ENCODE results near the gene GNAZ.
"Not testable (repeated sequence)": the region's sequence is repeated elsewhere in the genome, so short reads cannot be mapped to it uniquely, and the experiment has no call there.

GNAZ gene

DNA sequence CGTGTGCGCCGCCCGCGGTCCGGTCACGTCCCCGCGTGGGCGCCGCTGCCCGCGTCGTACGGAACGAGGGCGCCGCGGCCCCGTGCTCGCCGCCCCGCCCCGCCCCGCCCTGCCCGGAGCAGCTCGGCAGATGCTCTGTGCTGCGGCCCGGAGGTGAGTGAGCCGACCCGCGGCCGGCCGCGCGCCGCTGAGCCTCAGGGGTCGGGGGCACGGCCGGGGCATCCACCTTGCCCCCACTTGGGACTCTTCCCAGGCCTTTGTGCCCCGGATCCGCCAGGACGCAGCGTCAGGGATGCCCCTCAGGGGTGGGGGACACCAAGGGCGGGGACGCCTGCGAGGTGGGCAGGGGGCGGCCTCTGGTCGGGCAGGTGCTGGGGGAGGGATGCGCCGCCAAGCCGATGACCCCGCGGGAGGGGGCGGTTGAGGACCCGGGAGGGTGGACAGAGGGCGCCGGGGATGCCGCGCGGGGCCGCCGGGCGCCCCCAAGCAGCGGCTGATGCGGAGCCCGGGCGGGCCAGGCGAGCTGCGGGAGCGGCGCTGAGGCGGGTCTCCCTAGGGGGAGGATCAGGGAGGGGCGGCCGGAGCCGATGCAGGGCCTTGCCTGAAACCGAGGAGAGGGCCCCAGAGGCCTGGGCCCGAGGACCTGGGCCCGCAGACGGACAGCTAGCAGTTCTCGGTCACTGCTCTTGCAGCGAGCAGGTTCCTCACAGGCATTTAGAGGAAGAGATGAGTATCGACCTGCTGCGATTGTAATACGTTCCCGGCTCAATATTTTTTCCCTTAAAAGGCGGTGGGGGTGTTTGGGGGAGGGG is at the start of gene GNAZ:
Gene GNAZ, plus strand, starts transcription at position 102 of the 812 bp plus-strand sequence. CDS start 25,177 bp downstream, outside the sequence.
- Histone ChIP-seq H3K4me3 (peak within 1 kb of the TSS; percentile 86), H3K9me3 (ENCODE audit: low read depth, low read length) (no peaks in the 10 kb centered on the region), H3K9ac (ENCODE audit: insufficient read length) (peak within 1 kb of the TSS; percentile 68), H3K27ac (no peak within 1 kb of the TSS), H3K36me3 (ENCODE audit: insufficient read depth, low read length) (no peaks in the 10 kb centered on the region)
- DNase-seq (ENCODE audit: low read depth, low spot score), result no peak
- no peak for TF ChIP-seq FOXP2 (optimal IDR thresholded peaks at IDR 0.05; ENCODE audit: control extremely low read depth, extremely low read length, insufficient read depth)

DNA sequence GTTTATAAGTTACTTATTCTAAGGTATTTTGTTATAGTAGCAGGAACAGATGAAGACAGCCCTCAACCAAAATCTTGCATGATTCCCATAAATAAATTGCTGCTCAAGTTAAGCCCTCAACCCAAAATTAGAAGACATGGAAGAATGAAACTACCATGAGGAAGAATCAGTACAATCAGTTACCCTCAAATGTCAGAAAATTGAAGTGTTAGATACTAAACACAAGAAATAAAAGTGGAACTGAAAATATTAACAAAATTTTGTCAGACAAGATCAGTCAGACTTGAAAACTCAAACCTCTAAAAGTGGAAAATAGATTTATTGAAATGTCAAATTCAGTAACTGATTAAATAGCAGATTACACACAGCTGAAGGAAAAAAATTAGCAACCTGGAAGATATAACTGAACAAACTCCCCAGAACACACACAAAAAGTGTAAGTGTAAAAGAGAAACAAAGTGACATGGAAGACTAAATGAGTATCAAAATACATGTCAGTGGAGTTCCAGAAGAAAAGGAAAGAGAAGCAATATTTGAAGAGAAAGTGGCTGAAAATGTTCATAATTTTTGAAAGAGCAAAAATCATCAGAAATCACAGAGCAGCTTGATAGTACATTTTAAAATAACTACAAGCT is 49.5 kb upstream of the GNAZ start:
- Histone ChIP-seq H3K9ac (ENCODE audit: insufficient read length) (no peak overlapping the region), H3K36me3 (ENCODE audit: insufficient read depth, low read length) (no peaks in the 10 kb centered on the region), H3K4me3 (no peak overlapping the region), H3K27ac (no peak overlapping the region), H3K9me3 (ENCODE audit: low read depth, low read length) (no peaks in the 10 kb centered on the region)
- DNase-seq (ENCODE audit: low read depth, low spot score), result no peak
- TF ChIP-seq FOXP2 (optimal IDR thresholded peaks at IDR 0.05; ENCODE audit: control extremely low read depth, extremely low read length, insufficient read depth) (no peak), EZH2 (IDR thresholded peaks at IDR 0.05) (no peak), POLR2AphosphoS5 (IDR thresholded peaks at IDR 0.05; ENCODE audit: borderline replicate concordance, low read depth, low read length) (no peak)

DNA sequence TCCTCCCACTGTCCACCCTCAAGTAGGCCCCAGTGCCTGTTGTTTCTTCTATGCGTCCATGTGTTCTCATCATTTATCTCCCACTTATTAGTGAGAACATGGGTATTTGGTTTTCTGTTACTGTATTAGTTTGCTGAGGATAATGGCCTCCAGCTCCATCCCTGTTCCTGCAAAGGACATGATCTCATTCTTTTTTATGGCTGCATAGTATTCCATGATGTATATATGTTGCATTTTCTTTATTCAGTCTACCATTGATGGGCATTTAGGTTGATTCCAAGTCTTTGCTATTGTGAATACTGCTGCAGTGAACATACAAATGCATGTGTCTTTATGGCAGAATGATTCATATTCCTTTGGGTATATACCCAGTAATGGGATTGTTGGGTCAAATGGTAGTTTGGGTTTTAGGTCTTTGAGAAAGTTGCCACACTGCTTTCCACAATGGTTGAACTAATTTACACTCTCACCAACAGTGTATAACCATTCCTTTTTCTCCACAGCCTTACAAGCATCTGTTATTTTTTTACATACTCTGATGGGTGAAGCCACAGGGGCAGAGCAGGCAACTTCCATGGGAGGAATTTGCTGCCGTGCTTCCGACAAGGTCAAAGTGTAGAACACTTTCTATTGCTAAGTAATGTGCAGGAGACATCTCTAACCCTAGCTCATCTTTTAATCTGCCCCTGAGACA is 48.5 kb upstream of the GNAZ start:
- H3K9ac ChIP-seq (ENCODE audit: insufficient read length); H3K9me3 ChIP-seq (ENCODE audit: low read depth, low read length); H3K27ac ChIP-seq; H3K36me3 ChIP-seq (ENCODE audit: insufficient read depth, low read length); DNase-seq (ENCODE audit: low read depth, low spot score); H3K4me3 ChIP-seq: not testable (repeated sequence)

GRCh38 chr22:23023294-23023693 is 47.0 kb upstream of the GNAZ start:
- H3K36me3 ChIP-seq (ENCODE audit: insufficient read depth, low read length), result no peaks in the 10 kb centered on the region
- no peaks in the 10 kb centered on the region for H3K9me3 ChIP-seq (ENCODE audit: low read depth, low read length)
- TF ChIP-seq POLR2AphosphoS5 (IDR thresholded peaks at IDR 0.05; ENCODE audit: borderline replicate concordance, low read depth, low read length) (no peak), FOXP2 (optimal IDR thresholded peaks at IDR 0.05; ENCODE audit: control extremely low read depth, extremely low read length, insufficient read depth) (no peak), EZH2 (IDR thresholded peaks at IDR 0.05) (no peak)
- DNase-seq (ENCODE audit: low read depth, low spot score), result no peak
- H3K27ac ChIP-seq, result no peak overlapping the region
- H3K9ac ChIP-seq (ENCODE audit: insufficient read length), result no peak overlapping the region
- H3K4me3 ChIP-seq, result no peak overlapping the region

DNA sequence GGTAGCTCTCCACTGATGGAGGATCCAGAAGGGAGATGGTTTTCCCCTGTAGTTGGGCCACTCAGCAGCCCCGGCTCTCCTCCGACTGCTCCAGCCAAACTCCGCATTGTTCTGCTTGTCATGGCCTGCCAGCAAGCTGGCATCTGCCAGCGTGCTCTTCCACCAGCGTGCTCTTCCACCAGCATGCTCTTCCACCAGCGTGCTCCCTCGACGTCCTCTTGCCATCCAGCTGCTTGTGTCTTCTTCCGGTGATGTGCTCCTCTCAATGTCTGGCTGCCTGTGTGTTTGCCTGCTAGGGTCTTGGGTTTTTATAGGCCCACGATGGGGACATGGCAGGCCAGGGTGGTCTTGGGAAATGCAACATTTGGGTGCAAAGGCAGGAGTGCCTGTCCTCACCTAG is 43.5 kb upstream of the GNAZ start:
- no peak overlapping the region for H3K4me3 ChIP-seq
- no peak overlapping the region for H3K27ac ChIP-seq
- TF ChIP-seq EZH2 (IDR thresholded peaks at IDR 0.05) (no peak), FOXP2 (optimal IDR thresholded peaks at IDR 0.05; ENCODE audit: control extremely low read depth, extremely low read length, insufficient read depth) (no peak), POLR2AphosphoS5 (IDR thresholded peaks at IDR 0.05; ENCODE audit: borderline replicate concordance, low read depth, low read length) (no peak)
- no peak overlapping the region for H3K9ac ChIP-seq (ENCODE audit: insufficient read length)
- H3K9me3 ChIP-seq (ENCODE audit: low read depth, low read length), result no peaks in the 10 kb centered on the region
- DNase-seq (ENCODE audit: low read depth, low spot score), result no peak
- H3K36me3 ChIP-seq (ENCODE audit: insufficient read depth, low read length), result no peaks in the 10 kb centered on the region

GRCh38 chr22:23027849-23028248 is 42.5 kb upstream of the GNAZ start:
- not testable (repeated sequence) for DNase-seq (ENCODE audit: low read depth, low spot score); H3K27ac ChIP-seq; H3K9me3 ChIP-seq (ENCODE audit: low read depth, low read length); H3K4me3 ChIP-seq; H3K36me3 ChIP-seq (ENCODE audit: insufficient read depth, low read length); H3K9ac ChIP-seq (ENCODE audit: insufficient read length)

GRCh38 chr22:23029521-23030228 is 40.6 kb upstream of the GNAZ start:
- Histone ChIP-seq H3K36me3 (ENCODE audit: insufficient read depth, low read length) (no peaks in the 10 kb centered on the region), H3K4me3 (no peak overlapping the region), H3K27ac (no peak overlapping the region), H3K9ac (ENCODE audit: insufficient read length) (no peak overlapping the region), H3K9me3 (ENCODE audit: low read depth, low read length) (no peaks in the 10 kb centered on the region)
- TF ChIP-seq EZH2 (IDR thresholded peaks at IDR 0.05) (no peak), POLR2AphosphoS5 (IDR thresholded peaks at IDR 0.05; ENCODE audit: borderline replicate concordance, low read depth, low read length) (no peak), FOXP2 (optimal IDR thresholded peaks at IDR 0.05; ENCODE audit: control extremely low read depth, extremely low read length, insufficient read depth) (no peak)
- no peak for DNase-seq (ENCODE audit: low read depth, low spot score)

DNA sequence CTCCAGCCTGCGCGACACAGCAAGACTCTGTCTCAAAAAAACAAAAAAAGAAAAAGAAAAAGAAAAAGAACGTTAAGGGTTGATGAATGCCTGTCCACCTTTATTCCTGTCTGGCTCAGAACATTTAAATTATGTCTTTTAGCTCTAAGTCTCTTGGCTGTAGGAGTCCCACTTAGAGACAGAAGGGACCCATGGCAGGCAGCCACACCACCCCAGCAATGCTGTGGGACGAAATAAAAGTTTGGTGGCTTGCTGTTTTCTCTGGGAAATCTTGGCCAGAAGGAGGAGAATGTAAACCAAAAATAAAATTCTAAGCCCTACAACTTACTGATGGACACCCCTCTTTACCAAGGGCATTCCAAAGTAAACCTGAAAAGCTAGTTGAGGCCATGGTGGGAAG is 38.9 kb upstream of the GNAZ start:
- DNase-seq (ENCODE audit: low read depth, low spot score), result no peak
- Histone ChIP-seq H3K4me3 (no peak overlapping the region), H3K27ac (no peak overlapping the region), H3K9ac (ENCODE audit: insufficient read length) (no peak overlapping the region), H3K36me3 (ENCODE audit: insufficient read depth, low read length) (no peaks in the 10 kb centered on the region), H3K9me3 (ENCODE audit: low read depth, low read length) (no peaks in the 10 kb centered on the region)
- TF ChIP-seq POLR2AphosphoS5 (IDR thresholded peaks at IDR 0.05; ENCODE audit: borderline replicate concordance, low read depth, low read length) (no peak), FOXP2 (optimal IDR thresholded peaks at IDR 0.05; ENCODE audit: control extremely low read depth, extremely low read length, insufficient read depth) (no peak), EZH2 (IDR thresholded peaks at IDR 0.05) (no peak)
